Testis (tissue), 2 donors: ENCODE data around the gene COASY.

Source experiments
- POLR2A ChIP-seq: fragments of 450-650 bp; IDR thresholded peaks from one replicate; pipeline ENCODE4 v1.6.1; 2017; ENCODE audit warnings: antibody characterized with exemption, mild to moderate bottlenecking, moderate library complexity
- TF ChIP-seq, protein P1 (sequence below), 3 experiments: fragments of 450-650 bp in 2 of 3; fragments of 200-600 bp in 1 of 3; sonication (generic) in 1 of 3; IDR thresholded peaks; one replicate each; pipeline ENCODE4 v1.5.1; 2016 to 2019; ENCODE audit warnings: antibody characterized with exemption in 3 of 3, mild to moderate bottlenecking in 2 of 3, moderate library complexity in 1 of 3

DNA sequence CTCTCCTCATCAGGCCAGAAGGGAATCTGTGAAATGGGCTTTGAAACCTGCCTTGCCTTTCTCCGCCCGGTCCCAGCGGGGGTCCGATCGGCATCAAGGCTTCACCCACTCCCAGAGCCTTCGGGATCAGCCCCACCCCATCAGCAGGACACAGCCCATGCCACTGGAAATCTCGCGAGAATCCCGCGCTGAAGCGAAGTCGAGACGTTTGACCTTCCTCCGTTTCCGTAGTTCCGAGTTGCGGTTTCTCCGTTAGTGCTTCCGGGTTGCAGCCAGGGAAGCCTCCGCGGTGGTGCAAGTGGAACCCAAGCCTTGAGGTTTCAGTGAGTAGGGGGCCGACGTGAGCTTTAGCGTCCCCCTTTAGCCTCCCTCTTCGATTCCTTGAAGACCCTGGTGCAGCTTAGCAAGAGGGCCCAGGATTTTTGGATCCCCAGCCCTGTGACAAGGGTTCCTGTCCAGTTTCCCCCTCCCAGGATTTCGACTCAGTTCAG is at the start of gene COASY:
- TF ChIP-seq, protein P1, sequence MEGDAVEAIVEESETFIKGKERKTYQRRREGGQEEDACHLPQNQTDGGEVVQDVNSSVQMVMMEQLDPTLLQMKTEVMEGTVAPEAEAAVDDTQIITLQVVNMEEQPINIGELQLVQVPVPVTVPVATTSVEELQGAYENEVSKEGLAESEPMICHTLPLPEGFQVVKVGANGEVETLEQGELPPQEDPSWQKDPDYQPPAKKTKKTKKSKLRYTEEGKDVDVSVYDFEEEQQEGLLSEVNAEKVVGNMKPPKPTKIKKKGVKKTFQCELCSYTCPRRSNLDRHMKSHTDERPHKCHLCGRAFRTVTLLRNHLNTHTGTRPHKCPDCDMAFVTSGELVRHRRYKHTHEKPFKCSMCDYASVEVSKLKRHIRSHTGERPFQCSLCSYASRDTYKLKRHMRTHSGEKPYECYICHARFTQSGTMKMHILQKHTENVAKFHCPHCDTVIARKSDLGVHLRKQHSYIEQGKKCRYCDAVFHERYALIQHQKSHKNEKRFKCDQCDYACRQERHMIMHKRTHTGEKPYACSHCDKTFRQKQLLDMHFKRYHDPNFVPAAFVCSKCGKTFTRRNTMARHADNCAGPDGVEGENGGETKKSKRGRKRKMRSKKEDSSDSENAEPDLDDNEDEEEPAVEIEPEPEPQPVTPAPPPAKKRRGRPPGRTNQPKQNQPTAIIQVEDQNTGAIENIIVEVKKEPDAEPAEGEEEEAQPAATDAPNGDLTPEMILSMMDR (IDR thresholded peaks at IDR 0.05), result peak in 1 of 3 experiments; percentile 12
- TF ChIP-seq POLR2A, result no peak
